ENCODE measurements around the gene SLC38A10. TPM values are rescaled to one million over a fixed set of nuclear protein-coding genes. Genes with fewer than 3 reads are reported as not detected.

SLC38A10 gene
- total and polyA plus RNA-seq, 10 of the 15 experiments (the other 5 are each of a cell fraction or from before 2014, with no cell fraction given): 0.52 to 67.9 (median 22.1) TPM

GRCh38 chr17:81206166-81206565, 88.9 kb downstream of the SLC38A10 start:
- no TSS peak for BruUV-seq (replicated peaks)
- 91% methylated on average over 4 of the region's 4 CpGs for WGBS (ENCODE audit: insufficient coverage, insufficient replicate concordance, low lambda C conversion rate, missing lambda C conversion rate)
- Histone ChIP-seq H3K27me3 (replicated peaks in 1 of 2; ENCODE audit: control insufficient read depth in 2 of 2, insufficient read depth in 2 of 2, low read length in 1 of 2) (no peaks in the 10 kb centered on the region), H3K4me2 (ENCODE audit: control insufficient read depth, insufficient read depth) (no peak overlapping the region), H3K36me3 (ENCODE audit: control insufficient read depth in 2 of 2, insufficient read depth in 2 of 2, low read length in 1 of 2) (peaks cover 2 to 12% of the 10 kb centered on the region in 2 experiments; a peak in 2 of 4 replicates), H3K9ac (ENCODE audit: control insufficient read depth, insufficient read depth, low read length) (no peak overlapping the region), H3K79me2 (ENCODE audit: control insufficient read depth, insufficient read depth, low read length) (no peaks in the 10 kb centered on the region), H3K27ac (ENCODE audit: control insufficient read depth, insufficient read depth) (no peak overlapping the region), H4K20me1 (ENCODE audit: control insufficient read depth, insufficient read depth) (no peaks in the 10 kb centered on the region), H3K4me3 (no peak overlapping the region), H3K9me3 (replicated peaks; ENCODE audit: control insufficient read depth, insufficient read depth, low read length) (no peaks in the 10 kb centered on the region), H3K4me1 (ENCODE audit: control insufficient read depth, insufficient read depth, low read length) (no peaks in the 10 kb centered on the region), H2AFZ (ENCODE audit: control insufficient read depth, low read depth, low read length) (no peak overlapping the region)
- DNase-seq (ENCODE audit: low read depth, low spot score) (no peak), ATAC-seq (no peak), FAIRE-seq (no peak)
- ChIA-PET SMC1A (ENCODE audit: uncharacterized antibody, unreplicated experiment) (no interaction called here), CTCF (no interaction called here), POLR2A (no interaction called here), RAD21 (ENCODE audit: unreplicated experiment) (no interaction called here)
- in situ Hi-C loops (cut with MboI): no loop called here
- TF ChIP-seq MYC (IDR thresholded peaks at IDR 0.05; ENCODE audit: insufficient read depth, insufficient read length, insufficient replicate concordance, low read length, severe bottlenecking) (no peak), PKNOX1 (IDR thresholded peaks at IDR 0.05) (no peak), ZNF687 (IDR thresholded peaks at IDR 0.05) (no peak), RELB (IDR thresholded peaks at IDR 0.05; ENCODE audit: low read depth) (no peak), BCL11A (IDR thresholded peaks at IDR 0.05; ENCODE audit: low read depth, low read length) (no peak), E4F1 (IDR thresholded peaks at IDR 0.05; ENCODE audit: borderline replicate concordance, partially characterized antibody) (no peak), NKRF (conservative IDR thresholded peaks at IDR 0.05) (no peak), STAT1 (conservative IDR thresholded peaks at IDR 0.05) (no peak), KLF5 (IDR thresholded peaks at IDR 0.05; ENCODE audit: partially characterized antibody) (no peak), SMC3 (IDR thresholded peaks at IDR 0.05; ENCODE audit: borderline replicate concordance, low read length) (no peak), NR2C2 (IDR thresholded peaks at IDR 0.05; ENCODE audit: borderline replicate concordance, control insufficient read depth, insufficient read length, low read depth) (no peak)
- intact Hi-C loops (cut with micrococcal nuclease; ENCODE audit: unreplicated experiment): no loop called here
